HCT116 (cell line): ENCODE measurements around the gene PPDPF.

ENCODE experiments used
- CEBPB ChIP-seq: IDR thresholded peaks from 2 replicates; pipeline ENCODE4 v1.6.1; 2012; ENCODE audit warnings: low read depth
- EGR1 ChIP-seq: IDR thresholded peaks from 2 replicates; pipeline ENCODE4 v1.6.1; 2012; ENCODE audit warnings: low read depth
- POLR2A ChIP-seq: IDR thresholded peaks from 2 replicates; pipeline ENCODE4 v1.7.0; 2011; ENCODE audit warnings: borderline replicate concordance; ENCODE audit not compliant: insufficient read depth, insufficient read length; ENCODE audit errors: extremely low read depth
- TF ChIP-seq, protein P1 (sequence below), 3 experiments: fragments of 200-600 bp in 1 of 3; sonication (generic) in 1 of 3; IDR thresholded peaks in 2 of 3; conservative IDR thresholded peaks in 1 of 3; 2 replicates each; pipeline ENCODE4 v1.5.1; 2012 to 2017; ENCODE audit warnings: low read depth in 2 of 3, low read length in 2 of 3, antibody characterized with exemption in 1 of 3, borderline replicate concordance in 1 of 3, control low read depth in 1 of 3, mild to moderate bottlenecking in 1 of 3, mixed read lengths in 1 of 3, mixed run types in 1 of 3, moderate library complexity in 1 of 3; ENCODE audit not compliant: insufficient read depth in 1 of 3
- TF ChIP-seq, protein P2 (sequence below): IDR thresholded peaks from 2 replicates; pipeline ENCODE4 v1.6.1; 2011; ENCODE audit warnings: mild to moderate bottlenecking, low read length, moderate library complexity; ENCODE audit not compliant: insufficient replicate concordance; ENCODE audit errors: extremely low read depth

GRCh38 chr20:63552481-63553249, 32.1 kb downstream of the PPDPF start:
- TF ChIP-seq POLR2A = no peak
- TF ChIP-seq, protein P1, sequence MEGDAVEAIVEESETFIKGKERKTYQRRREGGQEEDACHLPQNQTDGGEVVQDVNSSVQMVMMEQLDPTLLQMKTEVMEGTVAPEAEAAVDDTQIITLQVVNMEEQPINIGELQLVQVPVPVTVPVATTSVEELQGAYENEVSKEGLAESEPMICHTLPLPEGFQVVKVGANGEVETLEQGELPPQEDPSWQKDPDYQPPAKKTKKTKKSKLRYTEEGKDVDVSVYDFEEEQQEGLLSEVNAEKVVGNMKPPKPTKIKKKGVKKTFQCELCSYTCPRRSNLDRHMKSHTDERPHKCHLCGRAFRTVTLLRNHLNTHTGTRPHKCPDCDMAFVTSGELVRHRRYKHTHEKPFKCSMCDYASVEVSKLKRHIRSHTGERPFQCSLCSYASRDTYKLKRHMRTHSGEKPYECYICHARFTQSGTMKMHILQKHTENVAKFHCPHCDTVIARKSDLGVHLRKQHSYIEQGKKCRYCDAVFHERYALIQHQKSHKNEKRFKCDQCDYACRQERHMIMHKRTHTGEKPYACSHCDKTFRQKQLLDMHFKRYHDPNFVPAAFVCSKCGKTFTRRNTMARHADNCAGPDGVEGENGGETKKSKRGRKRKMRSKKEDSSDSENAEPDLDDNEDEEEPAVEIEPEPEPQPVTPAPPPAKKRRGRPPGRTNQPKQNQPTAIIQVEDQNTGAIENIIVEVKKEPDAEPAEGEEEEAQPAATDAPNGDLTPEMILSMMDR (IDR thresholded peaks at IDR 0.05 in 2 of 3, conservative IDR thresholded peaks at IDR 0.05 in 1 of 3; ENCODE audit: borderline replicate concordance in 1 of 3, insufficient read depth in 1 of 3, low read depth in 2 of 3, low read length in 2 of 3) = no peak
- no peak for TF ChIP-seq CEBPB
- TF ChIP-seq EGR1 = no peak
- TF ChIP-seq, protein P2, sequence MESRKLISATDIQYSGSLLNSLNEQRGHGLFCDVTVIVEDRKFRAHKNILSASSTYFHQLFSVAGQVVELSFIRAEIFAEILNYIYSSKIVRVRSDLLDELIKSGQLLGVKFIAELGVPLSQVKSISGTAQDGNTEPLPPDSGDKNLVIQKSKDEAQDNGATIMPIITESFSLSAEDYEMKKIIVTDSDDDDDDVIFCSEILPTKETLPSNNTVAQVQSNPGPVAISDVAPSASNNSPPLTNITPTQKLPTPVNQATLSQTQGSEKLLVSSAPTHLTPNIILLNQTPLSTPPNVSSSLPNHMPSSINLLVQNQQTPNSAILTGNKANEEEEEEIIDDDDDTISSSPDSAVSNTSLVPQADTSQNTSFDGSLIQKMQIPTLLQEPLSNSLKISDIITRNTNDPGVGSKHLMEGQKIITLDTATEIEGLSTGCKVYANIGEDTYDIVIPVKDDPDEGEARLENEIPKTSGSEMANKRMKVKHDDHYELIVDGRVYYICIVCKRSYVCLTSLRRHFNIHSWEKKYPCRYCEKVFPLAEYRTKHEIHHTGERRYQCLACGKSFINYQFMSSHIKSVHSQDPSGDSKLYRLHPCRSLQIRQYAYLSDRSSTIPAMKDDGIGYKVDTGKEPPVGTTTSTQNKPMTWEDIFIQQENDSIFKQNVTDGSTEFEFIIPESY = no peak
